GM06990 (cell line): ENCODE results near the gene MEGF11.

ENCODE experiments used
- DNase-seq: peaks from one replicate; pipeline ENCODE4 v3.0.0-alpha.2; 2011; ENCODE audit not compliant: insufficient read length; ENCODE audit errors: extremely low read depth
- H3K27me3 ChIP-seq: replicated peaks from 2 replicates; pipeline ENCODE4 v1.6.0; 2011; ENCODE audit warnings: low read length; ENCODE audit not compliant: control insufficient read depth, insufficient read depth
- H3K36me3 ChIP-seq: 2 replicates; pipeline ENCODE4 v1.5.1; 2011; ENCODE audit warnings: low read length; ENCODE audit not compliant: control insufficient read depth, insufficient read depth
- H3K4me3 ChIP-seq: replicated peaks from 2 replicates; pipeline ENCODE4 v1.5.1; 2011; ENCODE audit warnings: low read depth, mild to moderate bottlenecking, control low read depth, low read length
- CTCF ChIP-seq: IDR thresholded peaks from 2 replicates; pipeline ENCODE4 v1.5.1; 2011; ENCODE audit warnings: low read length, control low read depth, mild to moderate bottlenecking, inconsistent platforms; ENCODE audit not compliant: insufficient read depth, poor library complexity, severe bottlenecking

MEGF11 gene

DNA sequence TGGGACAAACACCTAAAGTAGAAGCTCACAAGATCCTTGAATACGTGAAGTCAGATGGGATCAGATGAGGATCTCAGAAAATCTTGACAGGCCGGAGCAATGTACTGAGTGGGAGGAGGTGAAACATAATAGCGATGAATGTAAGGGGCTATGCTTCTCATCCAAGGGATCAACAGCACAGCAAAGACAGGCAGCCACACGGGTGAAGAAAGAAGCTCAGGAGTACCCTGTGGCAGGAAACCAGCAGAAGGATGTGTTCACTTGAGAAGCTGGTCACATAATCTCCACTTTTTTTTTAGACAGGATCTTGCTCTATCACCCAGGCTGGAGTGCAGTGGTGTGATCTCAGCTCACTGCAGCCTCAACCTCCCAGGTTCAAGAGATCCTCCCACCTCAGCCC is 92.4 kb downstream of the MEGF11 start:
- no peak for TF ChIP-seq CTCF
- H3K36me3 ChIP-seq: no peaks in the 10 kb centered on the region
- no peak for DNase-seq
- no peak overlapping the region for H3K4me3 ChIP-seq
- H3K27me3 ChIP-seq: no peaks in the 10 kb centered on the region

GRCh38 chr15:66157507-66157906 is 96.0 kb downstream of the MEGF11 start:
- Histone ChIP-seq H3K4me3 (no peak overlapping the region), H3K27me3 (no peaks in the 10 kb centered on the region), H3K36me3 (no peaks in the 10 kb centered on the region)
- no peak for TF ChIP-seq CTCF
- no peak for DNase-seq

DNA sequence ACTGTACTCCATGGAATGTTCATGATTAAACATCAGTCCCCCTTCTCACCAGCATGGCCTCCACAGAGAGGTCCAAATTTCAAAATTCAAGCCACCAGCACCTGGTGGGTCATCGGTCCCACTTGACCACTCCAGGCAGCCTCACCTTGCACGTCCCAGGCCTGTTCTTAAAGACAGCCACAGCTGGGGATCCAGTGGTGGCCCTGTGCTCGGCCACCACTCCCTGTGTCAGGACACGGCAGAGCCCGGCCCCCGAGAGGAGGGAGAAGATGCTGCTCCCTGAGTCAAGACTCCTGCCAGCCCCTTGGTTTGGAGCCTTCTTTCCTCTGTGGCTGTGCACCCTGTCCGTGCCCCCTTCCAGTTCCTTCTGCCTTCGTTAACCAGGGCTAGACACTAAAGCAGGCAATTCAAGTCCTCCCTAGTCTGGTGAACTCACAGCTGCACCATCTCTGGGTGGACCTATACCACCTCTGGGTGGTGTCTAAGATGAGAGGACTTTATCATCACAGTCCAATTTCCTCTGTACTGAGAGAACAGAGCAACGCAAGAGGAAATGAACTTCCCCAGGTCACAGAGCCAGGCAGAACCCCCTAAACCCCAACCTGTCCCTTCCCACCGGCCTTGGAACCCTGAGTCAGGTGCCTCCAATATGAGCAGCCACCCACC is 97.1 kb downstream of the MEGF11 start:
- DNase-seq: no peak
- H3K27me3 ChIP-seq: no peaks in the 10 kb centered on the region
- no peak overlapping the region for H3K4me3 ChIP-seq
- H3K36me3 ChIP-seq: no peaks in the 10 kb centered on the region
- TF ChIP-seq CTCF: no peak

DNA sequence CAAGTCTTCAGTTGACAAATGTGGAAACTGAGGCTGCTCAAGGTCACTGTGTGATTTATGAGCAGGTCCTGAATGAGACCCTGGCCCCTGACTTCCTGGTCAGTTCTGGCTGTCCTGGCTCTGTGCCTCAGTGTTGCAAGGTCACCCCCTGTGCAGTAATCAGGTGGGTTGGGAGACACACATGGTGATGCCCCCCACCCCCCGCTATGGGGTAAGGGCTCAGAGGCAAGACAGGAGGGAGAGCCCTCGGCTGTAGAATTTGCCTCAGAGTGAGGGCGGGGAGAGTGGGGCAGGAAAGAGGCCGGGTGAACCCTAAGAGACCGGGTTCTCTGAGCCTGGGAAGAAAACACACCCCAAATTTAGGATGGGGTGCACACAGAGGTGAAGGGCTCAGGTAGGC is 98.5 kb downstream of the MEGF11 start:
- no peak for TF ChIP-seq CTCF
- DNase-seq: no peak
- H3K36me3 ChIP-seq: no peaks in the 10 kb centered on the region
- H3K27me3 ChIP-seq: no peaks in the 10 kb centered on the region
- H3K4me3 ChIP-seq: no peak overlapping the region

GRCh38 chr15:66154581-66154980 is 99.0 kb downstream of the MEGF11 start:
- no peak overlapping the region for H3K4me3 ChIP-seq
- H3K27me3 ChIP-seq: no peaks in the 10 kb centered on the region
- no peak for TF ChIP-seq CTCF
- DNase-seq: no peak
- no peaks in the 10 kb centered on the region for H3K36me3 ChIP-seq
